Keratinocyte (primary cell): ENCODE measurements around the gene CD99L2.

Experiments
- CTCF ChIP-seq, 3 experiments: IDR thresholded peaks in 1 of 3; conservative IDR thresholded peaks in 1 of 3; optimal IDR thresholded peaks in 1 of 3; 2 replicates in 2 of 3; 3 replicates in 1 of 3; pipeline versions ENCODE3 to v1.5.1; 2011; ENCODE audit warnings: low read length in 3 of 3, mild to moderate bottlenecking in 3 of 3, moderate library complexity in 2 of 3, control low read depth in 1 of 3, inconsistent platforms in 1 of 3; ENCODE audit not compliant: insufficient read depth in 2 of 3; ENCODE audit errors: extremely low read depth in 1 of 3
- EZH2 ChIP-seq: IDR thresholded peaks from one replicate; pipeline ENCODE4 v1.6.1; 2012; ENCODE audit warnings: inconsistent platforms, mild to moderate bottlenecking, low read length, moderate library complexity

DNA sequence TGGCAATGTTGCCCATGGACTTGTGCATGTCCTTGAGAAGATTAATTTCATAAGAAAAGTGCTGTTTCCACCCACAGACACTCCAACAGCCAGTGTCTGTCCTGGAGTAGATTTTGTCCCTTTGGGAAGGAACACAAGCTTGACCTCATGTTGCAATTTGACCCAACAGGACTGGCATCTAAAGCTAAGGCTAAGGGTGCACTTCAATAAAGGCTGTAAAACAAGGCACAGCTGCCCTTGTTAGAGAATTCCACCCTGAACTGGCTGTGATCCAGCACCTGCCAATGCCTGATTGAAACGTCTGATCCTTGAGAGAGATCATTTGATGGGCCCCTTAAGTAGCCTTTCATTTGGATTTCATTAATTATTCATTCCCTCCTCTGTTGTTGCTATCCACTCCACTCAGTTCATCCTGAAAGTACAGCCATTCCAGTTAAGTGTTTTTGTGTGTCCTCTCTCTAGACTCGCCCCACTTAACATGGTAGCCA is 56.2 kb downstream of the CD99L2 start:
- TF ChIP-seq CTCF (optimal IDR thresholded peaks at IDR 0.05 in 1 of 3, IDR thresholded peaks at IDR 0.05 in 1 of 3, conservative IDR thresholded peaks at IDR 0.05 in 1 of 3; ENCODE audit: extremely low read depth in 1 of 3, insufficient read depth in 2 of 3, low read length in 3 of 3) (no peak), EZH2 (no peak)
